Measurements from ENCODE around the gene CCNJ. TPM values are rescaled to one million over a fixed set of nuclear protein-coding genes. Genes with fewer than 3 reads are reported as not detected.

Gene CCNJ
- total and polyA plus RNA-seq, 2 of the 13 experiments (the other 11 are each of a cell fraction or from before 2014, with no cell fraction given), result 14.1 to 21.5 TPM

DNA sequence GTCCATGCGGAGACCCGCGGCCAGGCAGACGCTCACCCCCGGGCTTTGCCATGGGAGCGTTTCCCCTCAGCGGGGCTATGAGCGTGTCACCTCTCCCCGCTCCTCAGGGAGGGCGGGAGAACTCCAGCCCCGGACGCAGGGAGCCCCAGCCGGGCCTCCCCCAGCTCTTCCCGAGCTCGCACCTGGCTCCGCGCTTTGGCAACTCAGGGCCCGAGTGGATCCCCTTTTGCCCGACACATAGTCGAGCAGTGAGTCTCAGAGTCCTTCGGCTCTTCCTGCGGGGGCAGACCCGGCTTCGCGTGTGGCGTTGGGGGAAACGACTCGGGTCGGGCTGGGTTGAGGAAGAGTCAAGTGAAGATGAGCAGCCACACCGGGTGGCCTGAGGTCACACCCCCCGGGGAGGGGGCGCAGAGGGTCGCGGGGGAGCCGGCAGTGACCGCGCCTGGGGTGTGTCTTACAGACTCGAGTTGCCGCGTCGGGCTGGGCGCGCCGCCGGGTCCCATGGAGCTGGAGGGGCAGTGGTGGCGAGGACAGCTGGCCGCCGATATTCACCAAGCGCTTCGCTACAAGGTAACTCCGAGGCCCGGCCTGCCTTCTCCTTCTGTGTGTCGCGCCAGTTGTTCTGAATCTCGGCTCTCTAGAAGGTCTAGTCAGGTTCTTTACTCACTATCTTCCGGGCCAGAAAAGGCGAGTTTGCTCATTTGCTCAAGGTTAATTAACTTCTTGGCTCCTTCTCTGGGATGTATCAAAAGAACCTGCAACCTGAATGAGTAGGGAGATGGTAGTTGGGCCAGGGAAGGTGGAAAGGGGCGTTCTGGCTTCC is 721 bp downstream of the CCNJ start (continued):
- TF ChIP-seq, protein P1, sequence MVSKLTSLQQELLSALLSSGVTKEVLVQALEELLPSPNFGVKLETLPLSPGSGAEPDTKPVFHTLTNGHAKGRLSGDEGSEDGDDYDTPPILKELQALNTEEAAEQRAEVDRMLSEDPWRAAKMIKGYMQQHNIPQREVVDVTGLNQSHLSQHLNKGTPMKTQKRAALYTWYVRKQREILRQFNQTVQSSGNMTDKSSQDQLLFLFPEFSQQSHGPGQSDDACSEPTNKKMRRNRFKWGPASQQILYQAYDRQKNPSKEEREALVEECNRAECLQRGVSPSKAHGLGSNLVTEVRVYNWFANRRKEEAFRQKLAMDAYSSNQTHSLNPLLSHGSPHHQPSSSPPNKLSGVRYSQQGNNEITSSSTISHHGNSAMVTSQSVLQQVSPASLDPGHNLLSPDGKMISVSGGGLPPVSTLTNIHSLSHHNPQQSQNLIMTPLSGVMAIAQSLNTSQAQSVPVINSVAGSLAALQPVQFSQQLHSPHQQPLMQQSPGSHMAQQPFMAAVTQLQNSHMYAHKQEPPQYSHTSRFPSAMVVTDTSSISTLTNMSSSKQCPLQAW (CRISPR knock-in tag; IDR thresholded peaks at IDR 0.05), result peak; percentile 36; the same call in 1 of the 2 replicates
- no peak for TF ChIP-seq RFXAP (CRISPR knock-in tag; IDR thresholded peaks at IDR 0.05; ENCODE audit: borderline replicate concordance)
- TF ChIP-seq FOXP4 (CRISPR knock-in tag; IDR thresholded peaks at IDR 0.05), result no peak
- TF ChIP-seq EZH2 (conservative IDR thresholded peaks at IDR 0.05; ENCODE audit: low read depth, low read length), result no peak
- peak; percentile 93 for TF ChIP-seq ZNF879 (CRISPR knock-in tag; IDR thresholded peaks at IDR 0.05)
- no peak for TF ChIP-seq EP300 (IDR thresholded peaks at IDR 0.05; ENCODE audit: low read depth in 2 of 2, low read length in 2 of 2)
- TF ChIP-seq EP300 (CRISPR knock-in tag; IDR thresholded peaks at IDR 0.05; ENCODE audit: borderline replicate concordance), result no peak
- TF ChIP-seq ELK4 (CRISPR knock-in tag; IDR thresholded peaks at IDR 0.05; ENCODE audit: borderline replicate concordance), result 0 out of 2 replicates have a peak, but pooled peaks have one; percentile 18
- TF ChIP-seq PHF8 (CRISPR knock-in tag; IDR thresholded peaks at IDR 0.05), result peak; percentile 43
- 0 out of 2 replicates have a peak, but pooled peaks have one; percentile 13 for TF ChIP-seq ZNF703 (CRISPR knock-in tag; IDR thresholded peaks at IDR 0.05; ENCODE audit: borderline replicate concordance)
- TF ChIP-seq ARID4A (CRISPR knock-in tag; IDR thresholded peaks at IDR 0.05; ENCODE audit: borderline replicate concordance), result peak; percentile 11; the same call in 1 of the 2 replicates
- no peak for TF ChIP-seq TEAD2 (CRISPR knock-in tag; IDR thresholded peaks at IDR 0.05)

Data from HepG2 (cell line).